B cell (primary cell): Measurements from ENCODE around the gene TMEM156. TPM values are rescaled to one million over a fixed set of nuclear protein-coding genes. Genes with fewer than 3 reads are reported as not detected.

Experiments used
- ATAC-seq: fragments of 200-7000 bp; cut with Tn5 transposase; one replicate; pipeline ENCODE4 v1.10.0; 2021; ENCODE audit warnings: low read depth, mild to moderate bottlenecking, moderate number of reproducible peaks, moderate library complexity
- CTCF ChIA-PET: fragments of 350-600 bp; sonication (Branson Sonifier 250); formaldehyde crosslinking; loops from one replicate; lab custom pipeline; 2021; ENCODE audit warnings: antibody characterized with exemption, inconsistent platforms; lab: Charles Lee
- POLR2A ChIA-PET: fragments of 350-600 bp; sonication (Branson Sonifier 250); formaldehyde crosslinking; loops from one replicate; lab custom pipeline; 2021; ENCODE audit warnings: antibody characterized with exemption; lab: Charles Lee
- DNase-seq: peaks from one replicate; pipeline ENCODE4 v3.0.0; 2013
- H2AFZ ChIP-seq: 2 replicates; pipeline ENCODE4 v1.6.1; 2012; ENCODE audit warnings: mild to moderate bottlenecking, low read depth, low read length; ENCODE audit not compliant: insufficient read depth, poor library complexity, severe bottlenecking
- H3K27ac ChIP-seq, 2 donors: 1 replicate in 1 of 2; 2 replicates in 1 of 2; pipeline ENCODE4 v1.5.1; 2012 to 2013; ENCODE audit warnings: low read length in 2 of 2, mild to moderate bottlenecking in 2 of 2, moderate library complexity in 1 of 2
- H3K27me3 ChIP-seq, 4 experiments: fragments of 200-600 bp in 1 of 4; sonication (generic) in 1 of 4; replicated peaks in 1 of 4; 1 replicate in 2 of 4; 2 replicates in 2 of 4; pipeline versions ENCODE4 v1.6.1 to v1.7.0; 2013 to 2016; ENCODE audit warnings: low read length in 3 of 4, mild to moderate bottlenecking in 2 of 4, mixed read lengths in 1 of 4, moderate library complexity in 1 of 4; ENCODE audit not compliant: insufficient read depth in 4 of 4, control insufficient read depth in 3 of 4; ENCODE audit errors: control extremely low read depth in 1 of 4
- H3K36me3 ChIP-seq, 2 experiments: replicated peaks in 1 of 2; 1 replicate in 1 of 2; 2 replicates in 1 of 2; pipeline versions ENCODE4 v1.6.1 to v1.7.1; 2013; ENCODE audit warnings: low read length in 1 of 2; ENCODE audit not compliant: insufficient read depth in 2 of 2, control insufficient read depth in 1 of 2; ENCODE audit errors: control extremely low read depth in 1 of 2, extremely low read depth in 1 of 2
- H3K4me1 ChIP-seq, 2 donors: fragments of 200-600 bp in 1 of 2; sonication (generic) in 1 of 2; 1 replicate in 1 of 2; 2 replicates in 1 of 2; pipeline versions ENCODE4 v1.5.1 to v1.6.1; 2013 to 2017; ENCODE audit warnings: low read length in 2 of 2; ENCODE audit not compliant: control insufficient read depth in 2 of 2, insufficient read depth in 2 of 2
- H3K4me2 ChIP-seq: replicated peaks from 2 replicates; pipeline ENCODE3; 2012; ENCODE audit warnings: mild to moderate bottlenecking, low read depth, low read length; ENCODE audit not compliant: poor library complexity, severe bottlenecking
- H3K4me3 ChIP-seq, 5 experiments: fragments of 200-600 bp in 1 of 5; sonication (generic) in 1 of 5; 1 replicate in 3 of 5; 2 replicates in 2 of 5; pipeline versions ENCODE4 v1.5.1 to v1.7.0; 2011 to 2016; ENCODE audit warnings: low read length in 4 of 5, mild to moderate bottlenecking in 4 of 5, low read depth in 2 of 5, control low read depth in 1 of 5, moderate library complexity in 1 of 5; ENCODE audit not compliant: insufficient read depth in 1 of 5; ENCODE audit errors: control extremely low read depth in 1 of 5, extremely low read depth in 1 of 5
- H3K79me2 ChIP-seq: fragments of 200-600 bp; sonication (generic); one replicate; pipeline ENCODE4 v1.6.0; 2016; ENCODE audit warnings: low read length; ENCODE audit not compliant: control insufficient read depth, insufficient read depth
- H3K9ac ChIP-seq: fragments of 200-600 bp; sonication (generic); 2 replicates; pipeline ENCODE4 v1.6.1; 2017; ENCODE audit warnings: mild to moderate bottlenecking, low read length, moderate library complexity
- H3K9me3 ChIP-seq, 3 donors: one replicate each; pipeline versions ENCODE4 v1.6.1 to v1.7.1; 2013; ENCODE audit warnings: low read length in 2 of 3; ENCODE audit not compliant: control insufficient read depth in 2 of 3, insufficient read depth in 1 of 3; ENCODE audit errors: control extremely low read depth in 1 of 3
- H4K20me1 ChIP-seq: 2 replicates; pipeline ENCODE4 v1.6.0; 2012; ENCODE audit warnings: mild to moderate bottlenecking, low read length; ENCODE audit not compliant: insufficient read depth, control insufficient read depth, poor library complexity, severe bottlenecking
- H3K27ac Mint-ChIP-seq: one replicate; pipeline ENCODE4 v1.8.0; 2021; ENCODE audit warnings: mixed read lengths
- H3K27me3 Mint-ChIP-seq: one replicate; pipeline ENCODE4 v1.8.0; 2021; ENCODE audit warnings: mixed read lengths
- H3K4me1 Mint-ChIP-seq: one replicate; pipeline ENCODE4 v1.8.0; 2021; ENCODE audit warnings: mixed read lengths
- H3K4me3 Mint-ChIP-seq: one replicate; pipeline ENCODE4 v1.8.0; 2021; ENCODE audit warnings: mixed read lengths
- H3K9me3 Mint-ChIP-seq: one replicate; pipeline ENCODE4 v1.8.0; 2022; ENCODE audit warnings: mixed read lengths; ENCODE audit not compliant: insufficient read depth
- CTCF ChIP-seq: fragments of 200-600 bp; IDR thresholded peaks from one replicate; pipeline ENCODE4 v1.8.0; 2022; ENCODE audit warnings: antibody characterized with exemption, mild to moderate bottlenecking
- EZH2 ChIP-seq: IDR thresholded peaks from 2 replicates; pipeline ENCODE4 v1.6.1; 2012; ENCODE audit warnings: borderline replicate concordance, low read depth, mild to moderate bottlenecking, moderate library complexity, low read length; ENCODE audit not compliant: insufficient read depth, poor library complexity, severe bottlenecking
- WGBS: methylation state at CpG from one replicate; pipeline ENCODE4 v1.1.5; 2013; ENCODE audit warnings: missing lambda C conversion rate; ENCODE audit not compliant: insufficient coverage; 5-methylcytosine and 5-hydroxymethylcytosine counted together
- intact Hi-C: fragments of 100-400 bp; cut with micrococcal nuclease; formaldehyde crosslinking; loops from one replicate; pipeline ENCODE4 v1.10.0; 2022
- polyA plus RNA-seq: library from polyadenylated mRNA; depleted of rRNA; stranded (reverse); fragments of >200 nt; gene quantifications from 2 replicates; pipeline ENCODE4 v1.2.3, GENCODE V29; 2012
- total RNA-seq, 2 donors: library from RNA; stranded (reverse); fragments of 120-200 nt in 1 of 2; gene quantifications; 1 replicate in 1 of 2; 2 replicates in 1 of 2; pipeline versions ENCODE4 v1.2.3 to v1.2.4, GENCODE V29; 2013 to 2022

The TMEM156 gene
- total and polyA plus RNA-seq, 2 donors (not counting 1 experiment from before 2014, with no cell fraction given), result 58.4 to 59.9 TPM

GRCh38 chr4:39051492-39051891, 19.3 kb upstream of the TMEM156 start:
- CTCF ChIA-PET, result interaction anchor here (0.5 to 4.1 kb wide), 5 partner anchors 11 to 292 kb away, joined by 3 to 16 read pairs (median 3); partner anchors contain the start of gene TLR10
- H3K4me1 ChIP-seq, result peaks cover 39 to 46% of the 10 kb centered on the region in 2 donors
- Mint-ChIP-seq H3K4me3 (no peak overlapping the region), H3K27me3 (no peaks in the 10 kb centered on the region), H3K4me1 (peaks cover 77% of the 10 kb centered on the region), H3K9me3 (no peaks in the 10 kb centered on the region), H3K27ac (no peak overlapping the region)
- no peaks in the 10 kb centered on the region for H3K9me3 ChIP-seq
- no peak overlapping the region for H3K9ac ChIP-seq
- ATAC-seq (no peak), DNase-seq (no peak)
- H3K4me3 ChIP-seq, result no peak overlapping the region
- POLR2A ChIA-PET, result interaction anchor here (0.6 kb wide), 1 partner anchor 73 kb away, joined by 3 read pairs; no protein-coding TSS in a partner anchor
- no peak overlapping the region for H3K4me2 ChIP-seq
- intact Hi-C loops, result no loop called here
- peaks cover 99% of the 10 kb centered on the region for H3K79me2 ChIP-seq
- no peak for TF ChIP-seq EZH2
- TF ChIP-seq CTCF, result no peak
- peaks cover 59% of the 10 kb centered on the region for H4K20me1 ChIP-seq
- H2AFZ ChIP-seq, result no peak overlapping the region
- peak overlapping the region in 1 of 2 donors; percentile 38 for H3K27ac ChIP-seq
- H3K36me3 ChIP-seq, result peaks cover 0 to 7% of the 10 kb centered on the region in 2 experiments
- no peaks in the 10 kb centered on the region for H3K27me3 ChIP-seq
- WGBS, result 100% methylated on average over 1 of the region's 1 CpG

GRCh38 chr4:39050590-39050989, 18.4 kb upstream of the TMEM156 start:
- no peak overlapping the region for H3K27ac ChIP-seq
- ATAC-seq (no peak), DNase-seq (no peak)
- no peak overlapping the region for H3K4me2 ChIP-seq
- H3K27me3 ChIP-seq, result no peaks in the 10 kb centered on the region
- H3K36me3 ChIP-seq, result peaks cover 0 to 7% of the 10 kb centered on the region in 2 experiments
- ChIA-PET CTCF (interaction anchor here (0.6 to 4.1 kb wide), 4 partner anchors 8 to 291 kb away, joined by 3 to 16 read pairs (median 3); no protein-coding TSS in a partner anchor), POLR2A (interaction anchor here (0.6 kb wide), 3 partner anchors 74 to 1199 kb away, joined by 3 to 8 read pairs (median 3); no protein-coding TSS in a partner anchor)
- 60% methylated on average over 1 of the region's 2 CpGs for WGBS
- peaks cover 47 to 55% of the 10 kb centered on the region in 2 donors for H3K4me1 ChIP-seq
- H3K27ac Mint-ChIP-seq, result no peak overlapping the region
- TF ChIP-seq EZH2, result no peak
- TF ChIP-seq CTCF, result no peak
- no peaks in the 10 kb centered on the region for H3K9me3 Mint-ChIP-seq
- H3K79me2 ChIP-seq, result peaks cover 99% of the 10 kb centered on the region
- intact Hi-C loops, result no loop called here
- peaks cover 50% of the 10 kb centered on the region for H4K20me1 ChIP-seq
- H3K4me1 Mint-ChIP-seq, result peaks cover 80% of the 10 kb centered on the region
- no peak overlapping the region for H3K4me3 Mint-ChIP-seq
- no peak overlapping the region for H3K4me3 ChIP-seq
- H2AFZ ChIP-seq, result no peak overlapping the region
- H3K27me3 Mint-ChIP-seq, result no peaks in the 10 kb centered on the region
- no peaks in the 10 kb centered on the region for H3K9me3 ChIP-seq
- H3K9ac ChIP-seq, result no peak overlapping the region
